Caco-2 (cell line): ENCODE measurements around the gene NIP7. TPM values are rescaled to one million over a fixed set of nuclear protein-coding genes. Genes with fewer than 3 reads are reported as not detected.
"Not testable (repeated sequence)": the region's sequence is repeated elsewhere in the genome, so short reads cannot be mapped to it uniquely, and the experiment has no call there.

Experiments used
- BruUV-seq: library from RNA; stranded (reverse); fragments of 400-500 nt; replicated peaks from 2 replicates; lab custom pipeline; 2021; lab: Mats Ljungman, UMichigan
- CTCF ChIA-PET: fragments of 300-600 bp; sonication (Branson Sonifier 250); formaldehyde crosslinking; loops from one replicate; lab custom pipeline; 2022; ENCODE audit warnings: antibody characterized with exemption; lab: Charles Lee
- POLR2A ChIA-PET: fragments of 300-600 bp; sonication (Branson Sonifier 250); formaldehyde crosslinking; loops from one replicate; lab custom pipeline; 2022; ENCODE audit warnings: antibody characterized with exemption; lab: Charles Lee
- DNase-seq, 2 experiments: peaks; one replicate each; pipeline versions ENCODE4 v3.0.0 to v3.0.0-alpha.2; 2020 to 2022
- H3K27me3 ChIP-seq: replicated peaks from 2 replicates; pipeline ENCODE4 v1.6.0; 2011; ENCODE audit warnings: low read length; ENCODE audit not compliant: control insufficient read depth, insufficient read depth
- H3K36me3 ChIP-seq: 2 replicates; pipeline ENCODE4 v1.5.1; 2011; ENCODE audit warnings: low read length; ENCODE audit not compliant: control insufficient read depth, insufficient read depth
- H3K4me1 ChIP-seq: fragments of 250-450 bp; sonication (Bioruptor Pico); 2 replicates; pipeline ENCODE4 v1.5.1; 2020; ENCODE audit warnings: mild to moderate bottlenecking
- H3K4me3 ChIP-seq: 2 replicates; pipeline ENCODE4 v1.5.1; 2011; ENCODE audit warnings: low read depth, mild to moderate bottlenecking, control low read depth, low read length
- H3K9me3 ChIP-seq: fragments of 250-450 bp; sonication (Bioruptor Pico); 2 replicates; pipeline ENCODE4 v1.5.1; 2020; ENCODE audit warnings: mild to moderate bottlenecking, moderate library complexity
- H3K27ac Mint-ChIP-seq: one replicate; pipeline ENCODE4 v1.8.0; 2022; ENCODE audit warnings: mixed read lengths; ENCODE audit not compliant: unreplicated experiment
- H3K27me3 Mint-ChIP-seq: one replicate; pipeline ENCODE4 v1.8.0; 2022; ENCODE audit warnings: mixed read lengths; ENCODE audit not compliant: insufficient read depth, unreplicated experiment
- H3K36me3 Mint-ChIP-seq: one replicate; pipeline ENCODE4 v1.8.0; 2022; ENCODE audit warnings: mild to moderate bottlenecking, mixed read lengths; ENCODE audit not compliant: insufficient read depth, unreplicated experiment
- H3K4me1 Mint-ChIP-seq: one replicate; pipeline ENCODE4 v1.8.0; 2022; ENCODE audit warnings: low read depth, mixed read lengths; ENCODE audit not compliant: unreplicated experiment
- H3K4me3 Mint-ChIP-seq: one replicate; pipeline ENCODE4 v1.8.0; 2022; ENCODE audit warnings: mild to moderate bottlenecking, moderate library complexity, mixed read lengths; ENCODE audit not compliant: unreplicated experiment
- H3K9me3 Mint-ChIP-seq: one replicate; pipeline ENCODE4 v1.8.0; 2022; ENCODE audit warnings: mixed read lengths; ENCODE audit not compliant: unreplicated experiment
- CTCF ChIP-seq, 2 experiments: fragments of 200-600 bp in 1 of 2; IDR thresholded peaks; 1 replicate in 1 of 2; 2 replicates in 1 of 2; pipeline versions ENCODE4 v1.5.1 to v1.8.0; 2011 to 2022; ENCODE audit warnings: antibody characterized with exemption in 1 of 2, control low read depth in 1 of 2, inconsistent platforms in 1 of 2, low read depth in 1 of 2, low read length in 1 of 2, mild to moderate bottlenecking in 1 of 2, moderate library complexity in 1 of 2; ENCODE audit not compliant: insufficient read depth in 1 of 2, severe bottlenecking in 1 of 2, unreplicated experiment in 1 of 2
- intact Hi-C: fragments of 100-400 bp; cut with micrococcal nuclease; formaldehyde crosslinking; loops from one replicate; pipeline ENCODE4 v1.10.0; 2022; ENCODE audit not compliant: unreplicated experiment
- total RNA-seq: library from RNA; stranded (reverse); gene quantifications from 2 replicates; pipeline ENCODE4 v1.2.3, GENCODE V29; 2022

NIP7 gene
- total RNA-seq, 1 experiment from 2014 or later: 65.6 TPM

- H3K4me3 ChIP-seq: no peak overlapping the region
- Mint-ChIP-seq H3K9me3 (no peaks in the 10 kb centered on the region), H3K4me1 (peaks cover 7% of the 10 kb centered on the region), H3K4me3 (no peak overlapping the region), H3K27me3 (no peaks in the 10 kb centered on the region), H3K36me3 (peaks cover 52% of the 10 kb centered on the region), H3K27ac (no peak overlapping the region)
- no peak for DNase-seq
- peaks cover 1% of the 10 kb centered on the region; the same call in 1 of the 2 replicates for H3K36me3 ChIP-seq
- no peaks in the 10 kb centered on the region for H3K9me3 ChIP-seq
- POLR2A ChIA-PET: no interaction called here
- intact Hi-C loops: no loop called here
- no TSS peak for BruUV-seq
- no peaks in the 10 kb centered on the region for H3K27me3 ChIP-seq
- CTCF ChIA-PET: no interaction called here
- TF ChIP-seq CTCF (IDR thresholded peaks at IDR 0.05; ENCODE audit: insufficient read depth in 1 of 2, low read depth in 1 of 2, low read length in 1 of 2, severe bottlenecking in 1 of 2, unreplicated experiment in 1 of 2): no peak
- H3K4me1 ChIP-seq: no peaks in the 10 kb centered on the region
Observed at GRCh38 chr16:69294051-69294450, 45.5 kb upstream of the NIP7 start.

- CTCF ChIA-PET, BruUV-seq, POLR2A ChIA-PET, H3K27me3 ChIP-seq, intact Hi-C loops, DNase-seq, H3K4me1 Mint-ChIP-seq, H3K36me3 ChIP-seq, H3K4me3 Mint-ChIP-seq, H3K4me3 ChIP-seq, H3K27ac Mint-ChIP-seq, H3K4me1 ChIP-seq, H3K27me3 Mint-ChIP-seq, H3K9me3 ChIP-seq, H3K9me3 Mint-ChIP-seq: not testable (repeated sequence)
- H3K36me3 Mint-ChIP-seq: peaks cover 74% of the 10 kb centered on the region
Observed at GRCh38 chr16:69296771-69297170, 42.8 kb upstream of the NIP7 start.

DNA sequence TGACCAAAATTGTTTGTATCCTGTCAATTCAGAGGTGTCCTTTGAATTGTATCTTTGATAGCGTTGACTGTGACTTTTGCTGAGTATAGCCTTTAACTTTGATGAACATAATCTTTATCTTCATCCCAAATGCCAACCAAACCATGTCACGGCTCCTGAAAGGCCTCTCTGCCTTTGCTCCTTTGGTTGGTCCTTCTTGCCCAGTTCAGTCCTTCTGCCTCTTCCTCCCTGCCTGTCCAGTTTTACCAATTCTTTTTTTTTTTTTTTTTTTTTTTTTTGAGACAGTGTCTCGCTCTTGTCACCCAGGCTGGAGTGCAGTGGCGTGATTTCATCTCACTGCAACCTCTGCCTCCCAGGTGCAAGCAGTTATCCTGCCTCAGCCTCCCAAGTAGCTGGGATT lies 41.3 kb upstream of the NIP7 start:
- no peak for TF ChIP-seq CTCF (IDR thresholded peaks at IDR 0.05; ENCODE audit: insufficient read depth in 1 of 2, low read depth in 1 of 2, low read length in 1 of 2, severe bottlenecking in 1 of 2, unreplicated experiment in 1 of 2)
- no peaks in the 10 kb centered on the region for H3K9me3 ChIP-seq
- H3K27me3 ChIP-seq: no peaks in the 10 kb centered on the region
- Mint-ChIP-seq H3K27me3 (no peaks in the 10 kb centered on the region), H3K36me3 (peaks cover 85% of the 10 kb centered on the region), H3K27ac (no peak overlapping the region), H3K9me3 (no peaks in the 10 kb centered on the region), H3K4me1 (peaks cover 4% of the 10 kb centered on the region), H3K4me3 (no peak overlapping the region)
- no TSS peak for BruUV-seq
- POLR2A ChIA-PET: no interaction called here
- peaks cover 1% of the 10 kb centered on the region; the same call in 1 of the 2 replicates for H3K36me3 ChIP-seq
- H3K4me3 ChIP-seq: no peak overlapping the region
- H3K4me1 ChIP-seq: no peaks in the 10 kb centered on the region
- intact Hi-C loops: no loop called here
- DNase-seq: no peak
- CTCF ChIA-PET: no interaction called here

- no peak for TF ChIP-seq CTCF (IDR thresholded peaks at IDR 0.05; ENCODE audit: insufficient read depth in 1 of 2, low read depth in 1 of 2, low read length in 1 of 2, severe bottlenecking in 1 of 2, unreplicated experiment in 1 of 2)
- Mint-ChIP-seq H3K27me3 (no peaks in the 10 kb centered on the region), H3K4me3 (no peak overlapping the region), H3K4me1 (no peaks in the 10 kb centered on the region), H3K9me3 (no peaks in the 10 kb centered on the region), H3K27ac (no peak overlapping the region), H3K36me3 (peaks cover 81% of the 10 kb centered on the region)
- CTCF ChIA-PET: no interaction called here
- H3K4me3 ChIP-seq: no peak overlapping the region
- intact Hi-C loops: no loop called here
- no peaks in the 10 kb centered on the region for H3K27me3 ChIP-seq
- POLR2A ChIA-PET: no interaction called here
- no peaks in the 10 kb centered on the region for H3K4me1 ChIP-seq
- peaks cover 1% of the 10 kb centered on the region; the same call in 1 of the 2 replicates for H3K36me3 ChIP-seq
- no peaks in the 10 kb centered on the region for H3K9me3 ChIP-seq
- DNase-seq: no peak
- no TSS peak for BruUV-seq
Observed at GRCh38 chr16:69301187-69301586, 38.4 kb upstream of the NIP7 start.
